ENCODE data around the gene CALHM3.

- TF ChIP-seq POLR2A (IDR thresholded peaks at IDR 0.05) (no peak), CTCF (IDR thresholded peaks at IDR 0.05) (no peak), POLR2AphosphoS5 (IDR thresholded peaks at IDR 0.05) (no peak), EP300 (IDR thresholded peaks at IDR 0.05) (no peak)
Measured at GRCh38 chr10:103451091-103451813, 27.8 kb downstream of the CALHM3 start.
